GM20431 (cell line): ENCODE data around the gene PDGFB.

ENCODE experiments used
- in situ Hi-C: fragments of 300-500 bp; cut with MseI, MboI; formaldehyde crosslinking; loops from one replicate; pipeline ENCODE4 v1.15.0; 2020; ENCODE audit warnings: low sequenced_read_pairs; ENCODE audit not compliant: unreplicated experiment

Gene PDGFB

GRCh38 chr22:39214006-39214382 lies 30.8 kb downstream of the PDGFB start:
- in situ Hi-C loops: no loop called here

DNA sequence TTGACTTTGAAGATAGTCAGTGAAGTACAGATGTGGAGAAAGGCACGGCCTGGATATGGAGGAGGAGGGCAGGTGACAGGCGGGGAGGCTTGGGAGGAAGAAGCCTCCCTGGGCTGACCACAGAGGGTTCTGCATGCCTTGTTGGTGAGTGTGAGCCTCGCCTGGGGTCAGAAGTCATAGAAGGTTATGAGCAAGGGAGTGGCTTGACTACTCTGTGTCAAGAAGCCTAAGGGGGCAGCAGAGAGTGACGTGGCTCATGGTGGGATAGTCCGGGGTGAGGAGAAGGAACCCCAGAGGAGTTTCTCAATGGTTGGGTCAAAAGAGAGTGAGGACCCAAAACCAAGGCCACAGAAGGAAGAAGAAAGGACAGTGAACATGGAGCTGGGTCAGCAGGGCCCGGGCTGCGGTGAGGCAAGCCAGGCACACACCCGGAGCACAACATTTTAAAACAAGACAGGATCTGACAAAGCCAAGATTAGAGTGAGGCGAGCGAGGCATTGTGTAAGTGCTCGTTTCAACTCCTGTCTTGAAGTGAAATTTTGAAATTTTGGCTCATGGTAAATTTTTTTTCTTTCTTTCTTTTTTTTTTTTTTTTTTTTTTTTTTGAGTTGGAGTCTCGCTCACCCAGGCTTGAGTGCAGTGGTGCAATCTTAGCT lies 31.9 kb downstream of the PDGFB start:
- in situ Hi-C loops: no loop called here

DNA sequence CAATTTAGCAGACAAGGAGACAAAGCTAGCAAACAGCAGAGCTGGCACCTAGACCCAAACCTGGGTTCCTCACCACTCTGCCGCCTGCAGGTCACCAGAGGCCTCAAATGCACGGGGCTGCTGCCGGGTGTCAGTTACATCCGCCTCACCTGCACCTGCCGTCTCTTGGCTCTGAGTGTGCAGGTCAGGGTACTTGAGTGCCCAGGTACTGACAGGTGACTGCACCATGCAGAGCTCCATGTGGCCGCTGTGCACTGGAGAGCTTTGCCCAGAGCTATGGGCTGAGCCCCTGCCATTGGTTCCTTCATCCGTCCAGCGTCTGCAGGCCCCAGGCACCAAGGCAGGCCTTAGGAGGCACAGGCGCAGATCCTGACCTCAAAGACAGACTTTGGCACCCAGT lies 35.0 kb downstream of the PDGFB start:
- in situ Hi-C loops: no loop called here

DNA sequence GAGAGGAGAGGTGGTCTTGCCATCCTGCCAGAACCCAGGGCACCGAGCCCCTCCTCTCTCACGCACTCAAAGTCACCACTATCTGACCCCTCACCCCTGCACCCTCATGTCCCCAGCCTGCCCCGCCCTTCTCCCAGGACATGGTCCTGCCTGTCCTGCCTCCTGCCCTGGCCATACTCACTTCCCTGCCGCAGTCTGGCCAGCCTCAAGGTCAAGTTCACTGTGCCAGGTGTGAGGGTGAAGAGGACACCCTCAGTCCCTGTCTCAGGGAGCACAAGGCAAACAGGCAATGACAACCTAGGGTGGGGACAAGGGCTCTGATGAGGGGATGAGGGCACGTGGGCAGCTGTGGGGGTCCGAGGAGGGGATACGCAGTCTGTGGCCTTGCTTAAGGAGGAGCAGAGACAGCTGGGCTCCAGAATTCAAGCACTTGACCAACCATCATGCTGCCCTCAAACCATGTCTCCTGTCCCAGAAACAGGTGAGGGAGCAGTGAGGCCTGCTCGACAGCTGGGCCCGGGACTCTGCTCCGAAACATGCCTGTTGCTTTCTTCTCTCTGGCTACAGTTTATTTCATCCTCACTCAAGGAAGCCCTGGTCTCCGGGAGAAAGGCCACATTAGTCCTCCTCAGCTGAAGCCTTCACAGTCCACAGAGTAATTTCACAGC lies 36.6 kb downstream of the PDGFB start:
- in situ Hi-C loops: no loop called here

GRCh38 chr22:39207141-39208012 lies 37.4 kb downstream of the PDGFB start:
- in situ Hi-C loops: no loop called here

- in situ Hi-C loops: no loop called here
These were observed 38.3 kb downstream of the PDGFB start for GRCh38 chr22:39206491-39206890.

DNA sequence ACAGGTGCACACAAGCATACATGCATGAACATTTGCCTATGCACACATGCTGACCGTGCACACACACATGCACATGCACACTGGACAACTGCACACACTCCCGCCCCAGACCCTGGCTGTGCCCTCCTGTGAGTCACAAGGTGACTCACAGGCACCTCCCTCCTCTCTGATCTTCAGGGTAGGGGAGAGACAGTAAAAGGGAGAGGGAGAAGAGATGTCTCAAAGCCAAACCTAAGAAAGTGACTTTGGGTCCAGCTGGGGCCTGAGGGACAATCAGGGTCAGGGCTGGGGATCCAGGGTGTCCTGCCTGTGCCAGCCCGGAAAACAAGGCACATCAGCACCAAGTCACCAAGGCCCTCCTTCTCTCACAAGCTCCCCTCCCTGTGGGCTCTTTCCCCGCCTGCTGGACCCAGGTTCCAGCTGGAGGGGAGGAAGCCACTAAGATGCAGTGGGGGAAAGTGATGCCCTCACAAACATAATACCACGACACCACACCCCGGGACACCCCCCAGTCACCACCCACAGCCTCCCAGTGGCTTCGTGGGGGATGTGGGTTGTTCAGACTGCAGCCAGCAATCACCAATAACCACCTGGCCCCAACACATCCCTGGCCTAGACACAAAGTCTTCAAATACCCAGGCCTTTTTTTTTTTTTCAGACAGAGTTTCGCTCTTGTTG lies 39.3 kb downstream of the PDGFB start:
- in situ Hi-C loops: no loop called here

DNA sequence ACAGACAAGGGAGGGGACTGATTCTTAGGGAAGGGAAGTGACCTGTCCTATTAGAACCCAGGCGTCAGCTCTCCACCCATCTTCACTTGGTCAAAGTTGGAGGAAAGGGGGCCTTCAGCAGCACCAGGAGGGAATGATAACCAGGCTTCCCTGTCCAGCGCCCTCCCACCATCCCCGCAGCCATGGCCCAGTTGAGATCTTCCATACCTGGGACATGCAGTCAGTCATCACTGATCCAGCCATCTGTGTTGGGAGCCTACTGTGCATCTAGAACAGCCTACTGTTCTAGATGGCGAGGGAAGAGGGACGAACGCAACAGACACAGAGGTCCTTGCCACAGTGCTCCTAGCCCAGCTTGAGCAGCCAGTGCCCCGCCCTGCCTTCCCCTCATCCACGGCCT lies 40.6 kb downstream of the PDGFB start:
- in situ Hi-C loops: no loop called here

GRCh38 chr22:39197578-39197977 lies 47.2 kb downstream of the PDGFB start:
- in situ Hi-C loops: no loop called here

DNA sequence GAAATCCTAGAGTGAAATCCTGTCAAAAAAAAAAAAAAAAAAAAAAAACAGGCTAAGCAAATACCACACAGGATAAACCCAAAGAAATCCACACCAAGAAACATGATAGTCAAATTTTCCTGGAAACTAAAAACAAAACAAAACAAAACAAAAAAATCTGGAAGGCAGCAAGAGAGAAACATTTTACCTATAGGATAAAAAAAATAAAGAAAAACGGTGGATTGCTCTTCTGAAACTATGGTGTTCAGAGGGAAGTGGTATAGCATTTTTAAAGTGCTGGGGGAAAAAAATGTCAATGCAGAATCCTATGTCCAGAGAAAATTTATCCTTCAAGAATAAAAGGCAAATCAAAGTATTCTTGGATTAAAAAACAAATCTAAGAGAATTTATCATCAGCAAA lies 50.7 kb downstream of the PDGFB start:
- in situ Hi-C loops: no loop called here

- in situ Hi-C loops: no loop called here
These were observed 56.0 kb downstream of the PDGFB start for GRCh38 chr22:39188809-39189208.

- in situ Hi-C loops: no loop called here
These were observed 59.2 kb downstream of the PDGFB start for GRCh38 chr22:39185601-39186012.

GRCh38 chr22:39184586-39185577 lies 59.9 kb downstream of the PDGFB start:
- in situ Hi-C loops: no loop called here

DNA sequence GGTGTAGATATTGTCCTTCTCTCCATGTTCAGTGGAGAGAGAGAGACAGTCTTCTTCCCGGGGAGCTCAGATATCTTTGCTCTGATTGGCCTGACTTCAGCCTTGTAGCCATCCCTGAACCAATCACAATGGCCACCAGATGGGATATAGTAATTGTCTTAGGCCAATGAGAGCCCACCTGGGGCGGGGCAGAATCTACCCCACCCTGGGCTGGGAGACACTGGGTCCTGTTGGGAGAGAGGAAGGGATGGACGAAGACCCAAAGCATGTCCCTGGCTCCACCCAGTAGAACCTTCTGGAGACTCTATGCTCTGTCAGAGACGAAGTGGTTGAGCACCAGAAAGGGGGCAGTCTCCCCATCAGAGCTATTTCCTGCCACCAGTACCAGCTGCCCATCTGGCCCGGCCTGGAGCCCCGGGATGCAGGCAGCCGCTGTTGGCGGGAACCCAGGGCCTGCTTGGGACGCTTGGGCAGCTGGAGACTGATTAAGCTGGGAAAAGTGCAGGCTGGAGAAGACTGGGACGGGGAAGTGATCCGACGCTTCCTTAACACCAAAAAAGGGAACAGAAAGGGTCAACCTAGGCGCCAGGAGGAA lies 60.7 kb downstream of the PDGFB start:
- in situ Hi-C loops: no loop called here

DNA sequence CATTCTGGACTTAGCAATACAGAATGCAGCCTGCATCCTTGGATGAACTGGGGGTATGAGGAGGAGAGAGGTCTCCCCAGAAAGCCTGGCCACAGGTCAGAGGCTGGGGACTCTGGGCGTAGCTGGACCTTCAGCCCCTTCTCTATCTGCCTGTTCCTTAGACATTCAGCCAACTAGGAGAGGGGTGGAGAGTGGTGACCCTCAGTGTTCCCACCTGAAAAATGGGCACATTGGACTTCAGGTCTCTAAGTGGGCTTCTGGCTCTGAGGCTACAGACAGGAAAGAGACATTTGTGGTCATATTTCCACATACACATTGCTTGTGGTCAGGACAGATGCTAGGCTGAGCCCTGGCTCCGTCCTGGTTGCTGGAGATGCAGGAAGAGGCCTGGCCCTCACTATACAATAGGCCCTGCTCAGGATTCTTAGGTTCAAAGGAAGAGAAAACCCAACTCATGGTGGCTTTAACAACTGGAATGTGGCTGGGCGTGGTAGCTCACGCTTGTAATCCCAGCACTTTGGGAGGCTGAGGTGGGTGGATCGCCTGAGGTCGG lies 62.2 kb downstream of the PDGFB start:
- in situ Hi-C loops: no loop called here

GRCh38 chr22:39181778-39182177 lies 63.0 kb downstream of the PDGFB start:
- in situ Hi-C loops: no loop called here

DNA sequence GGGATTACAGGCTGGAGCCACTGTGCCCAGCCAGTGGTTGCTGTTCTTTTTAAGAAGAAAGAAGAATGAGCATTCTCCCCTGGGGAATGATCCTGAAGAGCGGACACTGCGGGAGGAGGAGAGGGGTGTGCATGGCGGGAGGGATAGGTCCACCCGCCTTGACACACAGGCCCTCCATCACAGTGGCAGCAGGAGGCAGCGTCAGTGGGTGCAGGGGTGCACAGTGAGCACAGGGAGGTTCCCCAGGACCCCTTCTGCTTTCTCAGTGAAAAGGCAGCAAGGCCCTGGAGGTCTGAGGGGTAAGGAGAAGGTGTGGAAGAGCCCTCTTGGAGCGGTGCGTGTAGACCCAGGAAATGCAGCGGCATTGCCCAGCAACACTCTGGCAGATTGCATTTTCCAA lies 63.4 kb downstream of the PDGFB start:
- in situ Hi-C loops: no loop called here

GRCh38 chr22:39179841-39180335 lies 64.9 kb downstream of the PDGFB start:
- in situ Hi-C loops: loop anchor here (5.0 kb wide), 1 partner anchor 132 kb away; no protein-coding TSS in a partner anchor
